Measurements from ENCODE around the gene MYLIP. TPM values are rescaled to one million over a fixed set of nuclear protein-coding genes. Genes with fewer than 3 reads are reported as not detected.

Gene MYLIP
- total RNA-seq, 1 experiment from 2014 or later = 50.0 TPM

DNA sequence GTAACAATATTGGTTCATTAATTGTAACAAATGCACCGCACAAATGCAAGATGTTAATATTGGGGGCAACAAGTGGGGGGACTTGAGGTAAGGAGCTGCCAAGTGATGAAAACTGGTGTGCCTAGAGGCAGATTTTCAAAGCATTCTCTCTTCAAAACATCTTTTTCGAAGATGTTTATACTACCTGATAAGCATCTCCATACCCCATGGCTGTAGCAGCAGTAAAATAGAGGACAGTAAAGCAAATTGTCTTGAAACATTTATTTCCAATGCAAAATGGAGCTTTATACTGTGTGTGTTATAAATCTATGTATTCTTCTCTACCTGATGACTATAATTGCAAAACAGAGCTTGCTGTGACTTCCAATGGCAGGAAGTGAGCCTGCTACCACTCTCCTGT lies 42.5 kb downstream of the MYLIP start:
- peaks cover 5% of the 10 kb centered on the region for H3K9me3 Mint-ChIP-seq
- no peak for TF ChIP-seq ETV6 (CRISPR knock-in tag; IDR thresholded peaks at IDR 0.05)
- no peak for TF ChIP-seq OVOL2 (CRISPR knock-in tag; IDR thresholded peaks at IDR 0.05; ENCODE audit: borderline replicate concordance)
- TF ChIP-seq ZNF138 (CRISPR knock-in tag; conservative IDR thresholded peaks at IDR 0.05) = no peak
- H3K4me3 Mint-ChIP-seq = no peak overlapping the region
- H3K27ac Mint-ChIP-seq = no peak overlapping the region
- H3K36me3 Mint-ChIP-seq = no peaks in the 10 kb centered on the region
- DNase-seq (ENCODE audit: low spot score) (no peak), ATAC-seq (no peak)
- H3K4me1 Mint-ChIP-seq = peaks cover 36% of the 10 kb centered on the region
- no peaks in the 10 kb centered on the region for H3K27me3 Mint-ChIP-seq (ENCODE audit: low read depth)
- ChIA-PET CTCF (interaction anchor here (2.8 kb wide), 1 partner anchor 11 kb away, joined by 15 read pairs; no protein-coding TSS in a partner anchor), POLR2A (no interaction called here)

DNA sequence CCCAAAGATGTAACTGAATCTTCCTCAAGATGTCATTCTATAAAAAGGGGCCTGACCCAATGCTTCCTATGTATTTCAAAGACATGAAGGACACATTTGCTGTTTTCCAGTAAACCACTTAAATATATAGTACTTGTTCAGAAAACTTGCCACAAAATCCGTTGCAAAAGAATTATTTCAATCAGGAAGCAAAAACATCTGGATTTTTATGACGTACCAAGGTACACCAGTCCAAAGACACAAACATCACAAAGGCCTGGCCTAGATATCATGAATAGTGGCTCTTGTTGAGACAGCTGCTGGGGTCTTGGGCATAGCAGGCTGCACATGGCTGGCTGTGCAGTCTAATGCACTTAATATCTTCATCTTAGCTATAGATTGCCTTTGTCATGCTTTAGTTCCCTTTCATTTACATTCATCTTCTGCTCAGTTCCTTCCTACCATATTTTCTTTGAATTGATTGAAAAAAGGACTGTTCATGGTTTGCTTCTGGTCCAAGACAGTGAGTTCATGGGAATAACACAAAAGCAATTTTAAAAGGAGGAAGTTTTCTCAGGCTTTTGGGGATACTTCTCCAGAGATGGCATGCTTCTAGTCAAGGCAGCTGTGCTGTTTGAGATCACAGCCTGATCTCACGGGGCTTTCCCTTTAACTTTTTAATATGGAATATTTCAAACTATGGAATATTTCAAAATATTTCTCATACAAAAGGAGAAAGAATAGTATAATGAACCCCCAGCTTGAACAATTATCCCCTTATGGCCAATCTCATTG lies 44.5 kb downstream of the MYLIP start:
- ChIA-PET CTCF (interaction anchor here (2.8 kb wide), 1 partner anchor 9 kb away, joined by 15 read pairs; no protein-coding TSS in a partner anchor), POLR2A (no interaction called here)
- TF ChIP-seq ZMAT4 (CRISPR knock-in tag; IDR thresholded peaks at IDR 0.05) (no peak), ZNF671 (CRISPR knock-in tag; IDR thresholded peaks at IDR 0.05) (no peak), FOXJ3 (CRISPR knock-in tag; IDR thresholded peaks at IDR 0.05; ENCODE audit: borderline replicate concordance) (no peak), NR1H2 (CRISPR knock-in tag; IDR thresholded peaks at IDR 0.05) (no peak), MLX (CRISPR knock-in tag; IDR thresholded peaks at IDR 0.05) (no peak), EMX1 (CRISPR knock-in tag; IDR thresholded peaks at IDR 0.05) (no peak), ETV6 (CRISPR knock-in tag; IDR thresholded peaks at IDR 0.05) (no peak), ATF3 (CRISPR knock-in tag; conservative IDR thresholded peaks at IDR 0.05) (no peak), HMGXB4 (CRISPR knock-in tag; IDR thresholded peaks at IDR 0.05) (no peak), ZNF317 (CRISPR knock-in tag; IDR thresholded peaks at IDR 0.05; ENCODE audit: borderline replicate concordance, low read depth) (no peak), E2F4 (CRISPR knock-in tag; IDR thresholded peaks at IDR 0.05; ENCODE audit: borderline replicate concordance, low read depth) (no peak), ATF1 (CRISPR knock-in tag; IDR thresholded peaks at IDR 0.05) (no peak), ZNF138 (CRISPR knock-in tag; conservative IDR thresholded peaks at IDR 0.05) (no peak), MXD4 (CRISPR knock-in tag; IDR thresholded peaks at IDR 0.05; ENCODE audit: borderline replicate concordance) (no peak), NFATC4 (CRISPR knock-in tag; IDR thresholded peaks at IDR 0.05) (no peak), ZNF423 (CRISPR knock-in tag; IDR thresholded peaks at IDR 0.05) (no peak), GTF2I (CRISPR knock-in tag; conservative IDR thresholded peaks at IDR 0.05) (no peak)
- TF ChIP-seq, protein P1, sequence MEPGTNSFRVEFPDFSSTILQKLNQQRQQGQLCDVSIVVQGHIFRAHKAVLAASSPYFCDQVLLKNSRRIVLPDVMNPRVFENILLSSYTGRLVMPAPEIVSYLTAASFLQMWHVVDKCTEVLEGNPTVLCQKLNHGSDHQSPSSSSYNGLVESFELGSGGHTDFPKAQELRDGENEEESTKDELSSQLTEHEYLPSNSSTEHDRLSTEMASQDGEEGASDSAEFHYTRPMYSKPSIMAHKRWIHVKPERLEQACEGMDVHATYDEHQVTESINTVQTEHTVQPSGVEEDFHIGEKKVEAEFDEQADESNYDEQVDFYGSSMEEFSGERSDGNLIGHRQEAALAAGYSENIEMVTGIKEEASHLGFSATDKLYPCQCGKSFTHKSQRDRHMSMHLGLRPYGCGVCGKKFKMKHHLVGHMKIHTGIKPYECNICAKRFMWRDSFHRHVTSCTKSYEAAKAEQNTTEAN (CRISPR knock-in tag; IDR thresholded peaks at IDR 0.05) = no peak
- TF ChIP-seq, protein P2, sequence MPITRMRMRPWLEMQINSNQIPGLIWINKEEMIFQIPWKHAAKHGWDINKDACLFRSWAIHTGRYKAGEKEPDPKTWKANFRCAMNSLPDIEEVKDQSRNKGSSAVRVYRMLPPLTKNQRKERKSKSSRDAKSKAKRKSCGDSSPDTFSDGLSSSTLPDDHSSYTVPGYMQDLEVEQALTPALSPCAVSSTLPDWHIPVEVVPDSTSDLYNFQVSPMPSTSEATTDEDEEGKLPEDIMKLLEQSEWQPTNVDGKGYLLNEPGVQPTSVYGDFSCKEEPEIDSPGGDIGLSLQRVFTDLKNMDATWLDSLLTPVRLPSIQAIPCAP (CRISPR knock-in tag; IDR thresholded peaks at IDR 0.05) = no peak
- TF ChIP-seq, protein P3, sequence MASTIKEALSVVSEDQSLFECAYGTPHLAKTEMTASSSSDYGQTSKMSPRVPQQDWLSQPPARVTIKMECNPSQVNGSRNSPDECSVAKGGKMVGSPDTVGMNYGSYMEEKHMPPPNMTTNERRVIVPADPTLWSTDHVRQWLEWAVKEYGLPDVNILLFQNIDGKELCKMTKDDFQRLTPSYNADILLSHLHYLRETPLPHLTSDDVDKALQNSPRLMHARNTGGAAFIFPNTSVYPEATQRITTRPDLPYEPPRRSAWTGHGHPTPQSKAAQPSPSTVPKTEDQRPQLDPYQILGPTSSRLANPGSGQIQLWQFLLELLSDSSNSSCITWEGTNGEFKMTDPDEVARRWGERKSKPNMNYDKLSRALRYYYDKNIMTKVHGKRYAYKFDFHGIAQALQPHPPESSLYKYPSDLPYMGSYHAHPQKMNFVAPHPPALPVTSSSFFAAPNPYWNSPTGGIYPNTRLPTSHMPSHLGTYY (CRISPR knock-in tag; IDR thresholded peaks at IDR 0.05) = no peak
- Mint-ChIP-seq H3K27ac (no peak overlapping the region), H3K36me3 (no peaks in the 10 kb centered on the region), H3K4me1 (peaks cover 20% of the 10 kb centered on the region), H3K4me3 (no peak overlapping the region), H3K27me3 (ENCODE audit: low read depth) (no peaks in the 10 kb centered on the region), H3K9me3 (peaks cover 9% of the 10 kb centered on the region)
- no peak for ATAC-seq
- no peak for DNase-seq (ENCODE audit: low spot score)
